ENCODE measurements around the gene ABLIM3. TPM values are rescaled to one million over a fixed set of nuclear protein-coding genes. Genes with fewer than 3 reads are reported as not detected.
A peak's percentile ranks its signal among the peaks of the same experiment; 100 is the strongest.

The ABLIM3 gene
- total RNA-seq, 2 experiments from 2014 or later = not detected

GRCh38 chr5:149227168-149227826 is 86.0 kb downstream of the ABLIM3 start:
- Mint-ChIP-seq H3K36me3 (no peaks in the 10 kb centered on the region), H3K27me3 (no peaks in the 10 kb centered on the region), H3K9me3 (no peaks in the 10 kb centered on the region), H3K4me3 (no peak overlapping the region), H3K4me1 (peaks cover 2% of the 10 kb centered on the region), H3K27ac (no peak overlapping the region)
- DNase-seq = no peak

- no peaks in the 10 kb centered on the region for H3K9me3 Mint-ChIP-seq
- H3K27me3 Mint-ChIP-seq = no peaks in the 10 kb centered on the region
- H3K4me1 Mint-ChIP-seq = no peaks in the 10 kb centered on the region
- H3K36me3 Mint-ChIP-seq = no peaks in the 10 kb centered on the region
- H3K27ac Mint-ChIP-seq = no peak overlapping the region
- no peak overlapping the region for H3K4me3 Mint-ChIP-seq
- no peak for DNase-seq
Measured at GRCh38 chr5:149228618-149229297, 87.5 kb downstream of the ABLIM3 start.

- Mint-ChIP-seq H3K9me3 (no peaks in the 10 kb centered on the region), H3K27me3 (no peaks in the 10 kb centered on the region), H3K4me1 (no peaks in the 10 kb centered on the region), H3K27ac (no peak overlapping the region), H3K36me3 (no peaks in the 10 kb centered on the region), H3K4me3 (no peak overlapping the region)
- no peak for DNase-seq
Measured at GRCh38 chr5:149229298-149229937, 88.1 kb downstream of the ABLIM3 start.

GRCh38 chr5:149235841-149236240 is 94.5 kb downstream of the ABLIM3 start:
- Mint-ChIP-seq H3K4me1 (peaks cover 8% of the 10 kb centered on the region), H3K27ac (no peak overlapping the region), H3K36me3 (no peaks in the 10 kb centered on the region), H3K27me3 (peaks cover 3% of the 10 kb centered on the region), H3K4me3 (no peak overlapping the region), H3K9me3 (peaks cover 2% of the 10 kb centered on the region)
- no peak for DNase-seq

- DNase-seq = no peak
- Mint-ChIP-seq H3K27me3 (peaks cover 3% of the 10 kb centered on the region), H3K4me1 (peaks cover 11% of the 10 kb centered on the region), H3K36me3 (no peaks in the 10 kb centered on the region), H3K27ac (no peak overlapping the region), H3K9me3 (peaks cover 2% of the 10 kb centered on the region), H3K4me3 (no peak overlapping the region)
Measured at GRCh38 chr5:149237662-149238061, 96.4 kb downstream of the ABLIM3 start.

- H3K4me1 Mint-ChIP-seq = peaks cover 12% of the 10 kb centered on the region
- peaks cover 3% of the 10 kb centered on the region for H3K27me3 Mint-ChIP-seq
- H3K27ac Mint-ChIP-seq = no peak overlapping the region
- H3K36me3 Mint-ChIP-seq = no peaks in the 10 kb centered on the region
- no peak for DNase-seq
- H3K9me3 Mint-ChIP-seq = peaks cover 2% of the 10 kb centered on the region
- H3K4me3 Mint-ChIP-seq = no peak overlapping the region
Measured at GRCh38 chr5:149238540-149238939, 97.2 kb downstream of the ABLIM3 start.

- H3K27ac Mint-ChIP-seq = peak overlapping the region; percentile 88
- peaks cover 3% of the 10 kb centered on the region for H3K27me3 Mint-ChIP-seq
- no peak overlapping the region for H3K4me3 Mint-ChIP-seq
- H3K36me3 Mint-ChIP-seq = no peaks in the 10 kb centered on the region
- H3K9me3 Mint-ChIP-seq = peaks cover 2% of the 10 kb centered on the region
- peaks cover 12% of the 10 kb centered on the region for H3K4me1 Mint-ChIP-seq
- DNase-seq = no peak
Measured at GRCh38 chr5:149239917-149240316, 98.6 kb downstream of the ABLIM3 start.

- Mint-ChIP-seq H3K4me3 (peak overlapping the region; percentile 4), H3K27me3 (peaks cover 3% of the 10 kb centered on the region), H3K9me3 (peaks cover 2% of the 10 kb centered on the region), H3K4me1 (peaks cover 12% of the 10 kb centered on the region), H3K27ac (peak overlapping the region; percentile 88), H3K36me3 (no peaks in the 10 kb centered on the region)
- DNase-seq = peak; percentile 68
Measured at GRCh38 chr5:149240354-149240998, 99.2 kb downstream of the ABLIM3 start.

GRCh38 chr5:149242339-149242738 is 101.0 kb downstream of the ABLIM3 start:
- Mint-ChIP-seq H3K4me1 (peaks cover 12% of the 10 kb centered on the region), H3K4me3 (no peak overlapping the region), H3K27ac (no peak overlapping the region), H3K27me3 (peaks cover 3% of the 10 kb centered on the region), H3K36me3 (no peaks in the 10 kb centered on the region), H3K9me3 (peaks cover 2% of the 10 kb centered on the region)
- no peak for DNase-seq

- H3K27ac Mint-ChIP-seq = no peak overlapping the region
- no peaks in the 10 kb centered on the region for H3K9me3 Mint-ChIP-seq
- no peaks in the 10 kb centered on the region for H3K36me3 Mint-ChIP-seq
- H3K27me3 Mint-ChIP-seq = no peaks in the 10 kb centered on the region
- no peak overlapping the region for H3K4me3 Mint-ChIP-seq
- H3K4me1 Mint-ChIP-seq = peaks cover 1% of the 10 kb centered on the region
- DNase-seq = no peak
Measured at GRCh38 chr5:149246906-149247305, 105.6 kb downstream of the ABLIM3 start.

- H3K27ac Mint-ChIP-seq = no peak overlapping the region
- H3K9me3 Mint-ChIP-seq = no peaks in the 10 kb centered on the region
- no peaks in the 10 kb centered on the region for H3K36me3 Mint-ChIP-seq
- no peak overlapping the region for H3K4me3 Mint-ChIP-seq
- H3K27me3 Mint-ChIP-seq = no peaks in the 10 kb centered on the region
- H3K4me1 Mint-ChIP-seq = no peaks in the 10 kb centered on the region
- DNase-seq = no peak
Measured at GRCh38 chr5:149247726-149248125, 106.4 kb downstream of the ABLIM3 start.

GRCh38 chr5:149251546-149251945 is 110.3 kb downstream of the ABLIM3 start:
- no peaks in the 10 kb centered on the region for H3K36me3 Mint-ChIP-seq
- no peaks in the 10 kb centered on the region for H3K4me1 Mint-ChIP-seq
- no peak overlapping the region for H3K27ac Mint-ChIP-seq
- H3K27me3 Mint-ChIP-seq = no peaks in the 10 kb centered on the region
- no peaks in the 10 kb centered on the region for H3K9me3 Mint-ChIP-seq
- no peak for DNase-seq
- no peak overlapping the region for H3K4me3 Mint-ChIP-seq

- Mint-ChIP-seq H3K36me3 (no peaks in the 10 kb centered on the region), H3K27ac (no peak overlapping the region), H3K27me3 (no peaks in the 10 kb centered on the region), H3K4me1 (no peaks in the 10 kb centered on the region), H3K4me3 (no peak overlapping the region), H3K9me3 (no peaks in the 10 kb centered on the region)
- no peak for DNase-seq
Measured at GRCh38 chr5:149254506-149254905, 113.2 kb downstream of the ABLIM3 start.

- Mint-ChIP-seq H3K4me3 (no peak overlapping the region), H3K4me1 (no peaks in the 10 kb centered on the region), H3K9me3 (no peaks in the 10 kb centered on the region), H3K27me3 (no peaks in the 10 kb centered on the region), H3K27ac (no peak overlapping the region), H3K36me3 (no peaks in the 10 kb centered on the region)
- no peak for DNase-seq
Measured at GRCh38 chr5:149256451-149256850, 115.2 kb downstream of the ABLIM3 start.

GRCh38 chr5:149257131-149257530 is 115.8 kb downstream of the ABLIM3 start:
- Mint-ChIP-seq H3K4me1 (no peaks in the 10 kb centered on the region), H3K9me3 (no peaks in the 10 kb centered on the region), H3K27ac (no peak overlapping the region), H3K4me3 (no peak overlapping the region), H3K27me3 (no peaks in the 10 kb centered on the region), H3K36me3 (no peaks in the 10 kb centered on the region)
- no peak for DNase-seq

All from activated naive CD8-positive, alpha-beta T cell treated with anti-CD3 and anti-CD28 coated beads for 36 hours (primary cell).